ENCODE results near the gene DPP10.

The DPP10 gene

GRCh38 chr2:114426756-114427155 lies 15.7 kb upstream of the DPP10 start:
- no peak overlapping the region for H3K4me3 ChIP-seq (ENCODE audit: low read depth, low read length)
- DNase-seq (ENCODE audit: low read depth) = no peak
- TF ChIP-seq CTCF (IDR thresholded peaks at IDR 0.05; ENCODE audit: control insufficient read depth, extremely low read depth, insufficient read depth) = no peak

- no peak for TF ChIP-seq CTCF (IDR thresholded peaks at IDR 0.05; ENCODE audit: control insufficient read depth, extremely low read depth, insufficient read depth)
- DNase-seq (ENCODE audit: low read depth) = no peak
- H3K4me3 ChIP-seq (ENCODE audit: low read depth, low read length) = no peak overlapping the region
Measured at GRCh38 chr2:114436329-114436728, 6.1 kb upstream of the DPP10 start.

DNA sequence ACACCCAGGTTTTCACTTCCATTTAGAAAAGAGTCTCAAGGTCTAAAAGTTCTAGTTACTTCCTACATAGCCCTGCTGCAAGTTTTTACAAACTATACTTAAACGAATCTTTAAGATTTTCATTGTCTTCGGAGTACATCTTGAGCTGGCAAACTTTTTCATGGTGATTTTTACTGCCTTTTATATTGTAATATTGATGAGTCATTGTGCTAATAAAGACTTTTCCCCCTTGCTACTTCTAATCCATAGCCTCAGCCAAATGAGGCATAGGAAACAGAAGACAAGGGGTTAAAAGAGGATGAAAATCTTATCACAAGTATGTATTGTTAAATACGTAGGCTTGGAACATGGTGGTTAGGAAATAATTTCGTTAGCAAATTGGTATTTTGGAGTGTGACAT lies 4.1 kb downstream of the DPP10 start:
- no peak for DNase-seq (ENCODE audit: low read depth)
- TF ChIP-seq CTCF (IDR thresholded peaks at IDR 0.05; ENCODE audit: control insufficient read depth, extremely low read depth, insufficient read depth) = no peak
- H3K4me3 ChIP-seq (ENCODE audit: low read depth, low read length) = no peak overlapping the region

- DNase-seq (ENCODE audit: low read depth) = no peak
- no peak for TF ChIP-seq CTCF (IDR thresholded peaks at IDR 0.05; ENCODE audit: control insufficient read depth, extremely low read depth, insufficient read depth)
- H3K4me3 ChIP-seq (ENCODE audit: low read depth, low read length) = no peak overlapping the region
Measured at GRCh38 chr2:114450639-114451038, 8.2 kb downstream of the DPP10 start.

DNA sequence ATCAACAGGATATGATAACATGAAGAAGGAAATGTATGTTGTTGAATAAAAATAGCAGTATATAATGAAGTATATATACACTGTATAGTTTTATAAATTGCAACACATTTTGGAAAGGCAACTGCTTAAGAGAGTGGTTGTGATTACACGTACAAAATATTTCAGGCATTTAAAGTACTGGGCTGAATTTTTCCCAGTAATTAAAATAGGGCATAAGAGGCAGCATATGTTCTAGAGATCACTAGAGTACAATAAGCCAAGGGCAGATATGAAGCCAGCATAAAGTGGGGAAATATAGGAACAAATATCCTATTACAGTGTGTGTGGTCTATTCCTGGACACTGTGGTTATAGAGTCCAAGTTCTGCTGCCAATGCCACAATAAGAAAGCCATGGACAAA lies 14.1 kb downstream of the DPP10 start:
- DNase-seq (ENCODE audit: low read depth) = no peak
- no peak overlapping the region for H3K4me3 ChIP-seq (ENCODE audit: low read depth, low read length)
- TF ChIP-seq CTCF (IDR thresholded peaks at IDR 0.05; ENCODE audit: control insufficient read depth, extremely low read depth, insufficient read depth) = no peak

- no peak for DNase-seq (ENCODE audit: low read depth)
- TF ChIP-seq CTCF (IDR thresholded peaks at IDR 0.05; ENCODE audit: control insufficient read depth, extremely low read depth, insufficient read depth) = no peak
- H3K4me3 ChIP-seq (ENCODE audit: low read depth, low read length) = no peak overlapping the region
Measured at GRCh38 chr2:114457956-114458355, 15.5 kb downstream of the DPP10 start.

- no peak overlapping the region for H3K4me3 ChIP-seq (ENCODE audit: low read depth, low read length)
- no peak for DNase-seq (ENCODE audit: low read depth)
- TF ChIP-seq CTCF (IDR thresholded peaks at IDR 0.05; ENCODE audit: control insufficient read depth, extremely low read depth, insufficient read depth) = no peak
Measured at GRCh38 chr2:114461116-114461515, 18.7 kb downstream of the DPP10 start.
